Muscle of back (tissue), 11 donors: ENCODE measurements around the gene REEP1. TPM values are rescaled to one million over a fixed set of nuclear protein-coding genes. Genes with fewer than 3 reads are reported as not detected.

Experiments used
- DNase-seq, 3 donors: peaks; one replicate each; pipeline versions ENCODE4 v3.0.0 to v3.0.0-alpha.2; 2013
- polyA plus RNA-seq, 10 donors: library from polyadenylated mRNA; unstranded; fragments of 120-200 nt; gene quantifications; one replicate each; pipeline ENCODE4 v1.2.1, GENCODE V29; 2013; ENCODE audit not compliant: insufficient read length in 10 of 10

The REEP1 gene
- polyA plus RNA-seq, 10 donors: 38.8 to 84.8 (median 46.1) TPM

- no peak for DNase-seq
Observed at GRCh38 chr2:86284987-86285386, 52.4 kb downstream of the REEP1 start.

DNA sequence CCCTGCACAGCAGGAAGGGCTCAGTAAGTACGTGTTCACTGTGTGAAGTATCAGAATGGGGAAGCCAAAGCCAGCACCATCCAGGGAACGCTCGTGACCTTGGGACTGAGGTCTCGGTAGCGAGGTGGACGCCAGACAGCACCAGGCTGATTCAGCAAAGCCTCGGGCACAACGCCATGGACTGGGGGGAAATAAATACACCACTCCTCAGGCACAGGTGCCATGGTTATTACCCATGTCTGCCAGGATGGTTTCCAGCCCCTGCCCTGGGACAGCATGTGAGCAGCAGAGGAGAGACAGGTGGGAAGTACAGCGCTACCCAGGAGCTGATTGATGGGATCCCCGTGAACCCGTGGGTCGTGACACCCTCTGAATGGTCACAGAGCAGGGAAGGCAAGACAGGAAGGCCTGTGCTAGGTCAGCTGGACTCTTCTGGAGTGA is 53.0 kb downstream of the REEP1 start:
- DNase-seq: peak in 1 of 3 donors; percentile 30

DNA sequence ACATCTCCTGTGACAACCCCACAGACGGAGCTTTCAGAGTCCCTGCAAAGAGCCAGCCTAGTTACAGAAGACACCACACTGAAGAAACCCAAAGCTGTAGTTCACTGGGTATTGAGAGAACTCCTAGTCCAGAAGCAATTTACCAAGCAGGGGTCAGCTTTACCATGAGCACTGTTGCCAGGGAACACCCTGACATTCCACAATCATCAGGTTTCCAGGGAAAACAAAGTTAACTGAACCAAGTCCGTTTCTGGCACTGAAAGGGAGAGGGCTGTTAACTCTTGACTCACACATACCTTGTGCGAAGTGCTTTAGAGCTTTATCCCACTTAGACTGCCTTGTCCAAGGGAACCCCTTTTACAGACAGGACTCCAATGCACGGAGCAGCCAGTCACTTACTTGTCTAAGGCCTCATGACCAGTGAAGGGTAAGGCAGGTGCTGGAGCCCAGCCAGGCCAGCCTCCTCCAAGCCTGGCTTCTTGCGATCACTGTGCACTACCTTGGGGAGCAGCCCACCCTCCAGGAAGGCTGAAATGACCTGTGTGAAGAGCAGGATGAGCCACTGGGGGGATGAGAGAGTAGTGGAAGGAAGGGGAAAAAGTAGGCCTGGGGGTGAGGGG is 53.9 kb downstream of the REEP1 start:
- no peak for DNase-seq

- DNase-seq: no peak
Observed at GRCh38 chr2:86281066-86281700, 56.2 kb downstream of the REEP1 start.

- peak; percentile 41 to 72 (median 58) for DNase-seq
Observed at GRCh38 chr2:86280191-86280667, 57.2 kb downstream of the REEP1 start.

GRCh38 chr2:86275962-86276361 is 61.5 kb downstream of the REEP1 start:
- no peak for DNase-seq

DNA sequence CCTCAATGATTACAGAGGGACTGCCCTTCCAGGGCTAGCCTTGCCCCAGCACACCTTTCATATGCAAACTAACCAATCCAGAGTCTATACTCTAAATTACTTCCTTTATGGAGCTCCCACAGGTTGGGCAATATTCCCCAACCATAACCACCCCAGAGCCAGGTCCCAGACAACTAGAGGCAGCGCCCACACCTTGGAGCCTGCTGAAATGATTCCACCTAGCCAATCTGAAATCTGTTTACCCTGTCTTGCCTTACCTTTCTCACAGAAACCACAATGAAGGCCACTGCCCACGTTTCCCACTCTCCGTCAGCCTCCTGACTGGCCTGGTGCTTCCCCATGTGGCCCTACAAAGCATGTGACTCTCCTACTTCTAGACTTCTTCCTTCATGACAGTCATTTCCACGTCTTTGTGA is 62.0 kb downstream of the REEP1 start:
- no peak for DNase-seq

DNA sequence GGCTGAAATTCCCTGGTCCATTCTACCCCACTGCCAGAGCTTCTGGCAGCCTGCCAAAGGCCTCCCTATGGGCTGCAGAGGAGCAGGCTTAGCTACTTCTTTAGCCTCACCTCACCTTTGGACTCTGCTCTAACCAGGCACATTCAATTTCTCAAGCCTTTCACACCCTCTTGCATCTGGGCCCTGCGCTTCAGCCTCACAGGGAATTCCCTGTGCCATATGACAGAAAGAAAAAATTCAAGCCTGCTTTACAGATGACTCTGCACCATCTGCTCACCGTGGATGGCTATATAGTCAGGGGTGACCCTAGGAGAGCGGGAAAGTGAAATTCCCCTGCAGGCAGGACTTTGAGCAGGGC is 62.5 kb downstream of the REEP1 start:
- DNase-seq: peak in 1 of 3 donors; percentile 41

DNA sequence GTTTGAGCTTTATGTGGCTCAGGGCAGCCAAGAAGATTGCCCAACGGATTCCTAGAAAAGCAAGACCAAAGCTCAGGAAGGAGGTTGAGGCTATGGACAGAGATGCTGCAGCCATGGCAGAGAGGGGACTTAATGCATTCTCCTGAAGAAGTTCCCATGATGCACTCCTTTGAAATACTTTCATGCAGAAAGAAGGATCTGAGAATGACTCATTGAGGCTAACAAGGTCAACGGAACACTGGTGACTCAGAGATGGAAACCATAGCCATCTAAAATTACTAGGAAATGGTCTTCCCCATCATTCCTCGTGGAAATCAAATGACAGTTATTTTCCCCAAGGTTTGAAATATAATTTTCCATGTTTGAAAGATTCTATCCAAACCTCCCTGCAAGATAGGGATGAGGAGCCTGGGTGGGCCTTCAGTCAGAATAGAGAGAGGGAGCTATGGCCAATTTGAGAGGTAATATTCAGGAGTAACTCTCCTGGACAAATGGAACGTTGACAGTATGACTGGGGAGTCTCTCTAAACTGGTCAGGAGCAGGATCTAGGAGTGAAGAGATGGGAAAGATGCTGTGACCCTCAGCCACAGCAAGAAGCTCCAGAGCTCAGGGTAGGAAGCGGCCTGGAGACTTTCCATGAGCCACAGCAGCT is 63.0 kb downstream of the REEP1 start:
- peak in 1 of 3 donors; percentile 26 for DNase-seq

GRCh38 chr2:86272111-86272510 is 65.3 kb downstream of the REEP1 start:
- no peak for DNase-seq

- DNase-seq: no peak
Observed at GRCh38 chr2:86271248-86271647, 66.2 kb downstream of the REEP1 start.

- no peak for DNase-seq
Observed at GRCh38 chr2:86263956-86264355, 73.5 kb downstream of the REEP1 start.

GRCh38 chr2:86260978-86261377 is 76.4 kb downstream of the REEP1 start:
- DNase-seq: no peak

DNA sequence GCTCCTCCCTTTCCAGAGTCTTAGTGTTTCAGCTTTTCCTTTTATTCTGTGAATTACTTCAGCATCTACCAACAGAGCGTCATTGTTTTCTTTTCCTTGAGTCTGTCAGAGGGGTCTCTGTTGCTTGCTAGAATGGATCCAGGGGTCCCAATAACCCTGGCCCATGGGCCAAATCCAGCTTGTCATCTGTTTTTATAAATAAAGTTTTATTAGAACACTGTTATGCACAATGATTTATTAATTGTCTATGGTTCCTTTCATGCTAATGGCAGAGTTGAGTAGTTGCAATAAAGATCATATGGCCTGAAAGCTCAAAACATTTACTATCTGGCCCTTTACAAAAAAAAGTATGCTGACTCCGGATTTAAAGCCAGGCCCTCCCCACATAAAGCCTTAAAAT is 79.3 kb downstream of the REEP1 start:
- no peak for DNase-seq

DNA sequence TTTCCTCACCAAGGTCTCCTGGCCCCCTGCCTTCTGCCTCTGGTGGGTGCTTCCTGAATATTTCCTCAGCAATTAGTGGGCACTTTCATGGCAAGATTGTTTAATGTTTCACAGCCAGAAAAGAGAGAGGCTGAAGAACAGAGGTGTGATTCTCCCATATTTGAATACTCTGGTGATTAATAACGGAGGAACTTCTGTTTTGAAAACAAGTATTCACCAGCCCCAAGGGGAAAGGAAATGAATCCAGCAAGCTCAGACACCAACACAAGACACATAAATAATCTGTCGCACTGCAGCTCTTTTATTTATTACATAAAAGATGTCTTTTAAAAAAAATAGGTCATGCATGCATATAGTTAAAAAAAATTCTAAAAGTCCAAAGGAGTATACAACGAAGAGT is 80.4 kb downstream of the REEP1 start:
- DNase-seq: no peak

DNA sequence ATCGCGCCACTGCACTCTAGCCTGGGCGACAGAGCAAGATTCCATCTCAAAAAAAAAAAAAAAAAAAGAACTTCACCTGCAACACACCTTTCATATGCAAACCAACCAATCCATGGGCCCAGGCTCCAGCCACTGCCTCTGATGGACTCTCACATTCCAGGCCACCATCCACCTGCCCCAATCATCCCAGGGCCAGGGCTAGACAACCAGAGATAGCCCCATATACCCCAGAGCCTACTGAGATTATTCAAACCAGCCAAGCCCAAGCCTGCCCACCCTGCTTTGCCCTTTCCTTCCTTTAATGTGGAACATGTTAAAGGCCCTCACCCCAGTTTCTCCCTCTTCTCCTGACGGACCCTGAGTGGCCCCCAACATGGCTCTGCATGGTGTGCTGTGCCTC is 81.1 kb downstream of the REEP1 start:
- DNase-seq: no peak

DNA sequence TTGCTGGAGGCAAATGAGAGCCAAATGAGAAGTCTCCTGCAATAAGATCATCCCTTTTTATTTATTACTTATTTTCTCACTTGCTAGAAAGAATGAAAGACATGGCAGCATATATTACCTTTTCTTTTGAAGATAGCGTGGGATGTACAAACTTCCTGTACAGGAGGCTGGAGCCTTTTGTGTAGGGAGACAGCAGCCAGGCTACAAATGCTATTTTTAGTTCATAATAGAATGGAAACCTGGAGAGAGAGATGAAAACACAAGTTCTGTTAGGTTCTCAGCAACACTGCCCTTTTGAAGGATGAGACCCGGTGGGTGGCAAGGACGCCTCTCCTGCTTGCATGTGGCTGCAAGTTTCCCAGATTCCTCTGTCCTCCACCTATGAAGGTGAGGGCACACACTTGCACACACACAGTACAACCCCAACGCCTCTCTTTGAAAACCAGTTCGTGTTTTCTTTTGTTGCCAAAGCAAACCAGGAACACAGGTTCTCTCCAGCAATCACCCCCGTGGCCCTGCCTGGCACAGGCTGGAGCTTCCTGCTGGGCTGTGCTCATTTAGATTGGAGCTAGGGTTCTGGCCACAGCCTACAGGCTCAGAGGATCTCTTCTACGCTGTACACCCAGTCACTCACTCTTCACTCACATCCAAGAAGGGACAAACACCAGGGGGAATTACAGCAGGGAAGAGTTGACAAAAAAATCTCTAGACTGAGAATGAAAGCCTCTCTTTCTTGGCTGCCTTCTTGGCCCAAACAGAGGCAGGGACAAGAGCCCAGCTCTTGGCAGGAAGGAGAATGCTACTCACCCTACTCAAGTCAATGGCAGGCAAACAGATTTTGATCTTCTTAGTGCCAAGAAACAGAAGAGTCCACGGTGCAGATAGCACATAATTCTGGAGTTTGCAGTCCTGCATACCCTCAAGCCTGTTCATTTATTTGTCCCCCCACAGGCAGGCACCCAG is 82.6 kb downstream of the REEP1 start:
- peak in 1 of 3 donors; percentile 15 for DNase-seq

GRCh38 chr2:86253424-86253823 is 84.0 kb downstream of the REEP1 start:
- no peak for DNase-seq

- no peak for DNase-seq
Observed at GRCh38 chr2:86251840-86252266, 85.6 kb downstream of the REEP1 start.

DNA sequence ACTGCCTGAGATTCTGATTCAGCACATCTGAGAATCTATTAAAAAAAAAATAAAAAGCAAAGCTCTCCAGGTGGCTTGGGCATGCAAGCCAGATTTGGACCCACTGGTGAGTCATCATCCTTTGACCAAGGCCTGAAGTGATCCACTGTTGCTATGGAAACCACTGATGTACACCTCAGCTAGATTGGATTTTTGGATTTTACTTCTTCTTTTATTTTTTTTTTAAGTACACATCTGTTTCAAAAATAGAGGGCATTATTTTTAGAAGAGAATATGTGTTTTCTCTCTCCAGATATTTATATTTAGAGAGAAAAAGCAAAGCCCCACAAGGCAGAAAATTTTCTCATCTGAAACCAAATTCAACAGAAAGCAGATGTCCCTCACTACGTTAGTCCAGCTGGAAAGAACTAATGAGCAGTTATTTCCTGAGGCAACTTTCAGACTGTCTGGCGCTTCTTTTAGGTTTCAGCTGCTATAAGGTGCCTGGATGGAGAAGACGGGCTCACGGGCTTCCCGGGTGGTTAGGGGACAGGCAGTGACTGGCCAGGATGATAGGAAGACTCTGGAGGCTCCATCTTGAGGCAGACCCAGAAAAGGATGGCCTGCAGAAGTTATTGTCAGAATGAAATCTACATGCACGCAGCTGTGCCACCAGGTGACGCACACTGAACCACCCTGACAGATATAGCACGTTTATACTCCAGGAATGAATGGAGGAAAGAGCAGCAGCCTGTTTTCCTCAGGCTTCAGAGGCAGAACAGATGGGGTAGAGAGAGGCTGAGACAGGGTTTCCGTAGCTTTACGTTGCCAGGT is 87.6 kb downstream of the REEP1 start:
- DNase-seq: peak; percentile 47 to 88 (median 75)

DNA sequence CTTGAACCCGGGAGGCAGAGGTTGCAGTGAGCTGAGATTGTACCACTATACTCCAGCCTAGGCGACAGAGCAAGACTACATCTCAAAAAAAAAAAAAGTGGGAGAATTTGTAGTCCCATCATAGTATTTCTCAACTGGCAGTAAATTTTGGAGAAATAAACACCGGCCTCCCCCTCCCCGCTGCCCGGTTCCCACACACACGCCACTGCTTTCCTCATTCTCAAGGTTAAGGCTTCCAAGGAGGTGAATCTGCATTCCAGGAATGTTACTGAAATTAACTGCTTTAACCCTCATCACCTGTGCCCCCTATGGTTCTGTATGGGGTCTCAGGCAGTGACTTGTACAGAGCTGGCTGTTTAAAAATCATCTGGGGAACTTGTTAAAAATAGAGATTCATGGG is 88.2 kb downstream of the REEP1 start:
- no peak for DNase-seq
